GM23338 (cell line): ENCODE measurements around the gene PF4V1. TPM values are rescaled to one million over a fixed set of nuclear protein-coding genes. Genes with fewer than 3 reads are reported as not detected.

Experiments
- ATAC-seq: fragments of 200-7000 bp; cut with Tn5 transposase; 3 replicates; pipeline ENCODE4 v1.9.1; 2020
- DNase-seq: peaks from one replicate; pipeline ENCODE4 v3.0.0-alpha.2; 2015; ENCODE audit warnings: low spot score
- H2AFZ ChIP-seq: fragments of 200-600 bp; sonication (generic); 2 replicates; pipeline ENCODE4 v1.8.0; 2016; ENCODE audit warnings: antibody characterized with exemption, mild to moderate bottlenecking, moderate library complexity
- H3F3A ChIP-seq: fragments of 200-600 bp; sonication (generic); replicated peaks from 2 replicates; pipeline ENCODE4 v1.8.0; 2017; ENCODE audit warnings: antibody characterized with exemption, mixed run types, low read depth
- H3K27ac ChIP-seq: fragments of 200-600 bp; sonication (generic); 2 replicates; pipeline ENCODE4 v1.6.1; 2016; ENCODE audit warnings: low read depth
- H3K27me3 ChIP-seq: fragments of 200-600 bp; sonication (generic); 2 replicates; pipeline ENCODE4 v1.8.0; 2016; ENCODE audit warnings: mild to moderate bottlenecking, mixed run types, moderate library complexity; ENCODE audit not compliant: insufficient read depth
- H3K36me3 ChIP-seq: fragments of 200-600 bp; sonication (generic); 2 replicates; pipeline ENCODE4 v1.8.0; 2016; ENCODE audit warnings: mild to moderate bottlenecking; ENCODE audit not compliant: insufficient read depth
- H3K4me1 ChIP-seq: fragments of 200-600 bp; sonication (generic); 2 replicates; pipeline ENCODE4 v1.8.0; 2016; ENCODE audit warnings: mild to moderate bottlenecking, moderate library complexity; ENCODE audit not compliant: insufficient read depth
- H3K4me2 ChIP-seq: fragments of 200-600 bp; sonication (generic); 2 replicates; pipeline ENCODE4 v1.7.1; 2017; ENCODE audit warnings: mixed run types
- H3K4me3 ChIP-seq: fragments of 200-600 bp; sonication (generic); 2 replicates; pipeline ENCODE4 v1.6.1; 2016; ENCODE audit warnings: mixed run types
- H3K79me2 ChIP-seq: fragments of 200-600 bp; sonication (generic); replicated peaks from 2 replicates; pipeline ENCODE4 v1.8.0; 2017; ENCODE audit warnings: mild to moderate bottlenecking; ENCODE audit not compliant: insufficient read depth
- H3K9me2 ChIP-seq: fragments of 200-600 bp; sonication (generic); 2 replicates; pipeline ENCODE4 v1.8.0; 2017; ENCODE audit not compliant: insufficient read depth
- H4K20me1 ChIP-seq: fragments of 200-600 bp; sonication (generic); replicated peaks from 2 replicates; pipeline ENCODE4 v1.8.0; 2017; ENCODE audit warnings: mild to moderate bottlenecking; ENCODE audit not compliant: insufficient read depth
- H3K27ac Mint-ChIP-seq: 2 replicates; pipeline ENCODE4 v1.8.0; 2020; ENCODE audit warnings: inconsistent platforms, mild to moderate bottlenecking, moderate library complexity, mixed read lengths
- H3K27me3 Mint-ChIP-seq: 3 replicates; pipeline ENCODE4 v1.8.0; 2022; ENCODE audit warnings: low read depth, mild to moderate bottlenecking, moderate library complexity, mixed read lengths, inconsistent platforms; ENCODE audit not compliant: insufficient read depth, poor library complexity
- H3K36me3 Mint-ChIP-seq: 3 replicates; pipeline ENCODE4 v1.8.0; 2021; ENCODE audit warnings: low read depth, mild to moderate bottlenecking, inconsistent platforms, moderate library complexity, mixed read lengths
- H3K4me1 Mint-ChIP-seq: 3 replicates; pipeline ENCODE4 v1.8.0; 2020; ENCODE audit warnings: mild to moderate bottlenecking, inconsistent platforms, mixed read lengths
- H3K4me3 Mint-ChIP-seq: 3 replicates; pipeline ENCODE4 v1.8.0; 2021; ENCODE audit warnings: moderate library complexity, mild to moderate bottlenecking, inconsistent platforms, mixed read lengths
- H3K9me3 Mint-ChIP-seq: 3 replicates; pipeline ENCODE4 v1.8.0; 2020; ENCODE audit warnings: moderate library complexity, mild to moderate bottlenecking, inconsistent platforms, mixed read lengths
- CTCF ChIP-seq, 2 experiments: fragments of 200-600 bp in 1 of 2; sonication (generic) in 1 of 2; conservative IDR thresholded peaks; 2 replicates each; pipeline versions ENCODE4 v1.5.1 to v1.6.1; 2016 to 2017; ENCODE audit warnings: antibody characterized with exemption in 2 of 2, low read depth in 2 of 2, mild to moderate bottlenecking in 2 of 2, moderate library complexity in 1 of 2
- ETS1 ChIP-seq: IDR thresholded peaks from 2 replicates; pipeline ENCODE4 v1.6.1; 2016; ENCODE audit warnings: antibody characterized with exemption
- EZH2 ChIP-seq: fragments of 200-600 bp; sonication (generic); IDR thresholded peaks from one replicate; pipeline ENCODE4 v1.8.0; 2017; ENCODE audit warnings: antibody characterized with exemption, mild to moderate bottlenecking, low read depth; ENCODE audit not compliant: unreplicated experiment
- EZH2phosphoT487 ChIP-seq: fragments of 200-600 bp; sonication (generic); IDR thresholded peaks from one replicate; pipeline ENCODE4 v1.8.1; 2018; ENCODE audit warnings: antibody characterized with exemption; ENCODE audit not compliant: unreplicated experiment
- JUNB ChIP-seq: IDR thresholded peaks from one replicate; pipeline ENCODE4 v1.6.1; 2016; ENCODE audit warnings: antibody characterized with exemption; ENCODE audit not compliant: unreplicated experiment
- NANOG ChIP-seq: IDR thresholded peaks from 2 replicates; pipeline ENCODE4 v1.6.1; 2016; ENCODE audit warnings: antibody characterized with exemption, borderline replicate concordance
- POLR2AphosphoS5 ChIP-seq: IDR thresholded peaks from 2 replicates; pipeline ENCODE4 v1.6.1; 2016; ENCODE audit warnings: antibody characterized with exemption, low read depth
- REST ChIP-seq: IDR thresholded peaks from one replicate; pipeline ENCODE4 v1.6.1; 2018; ENCODE audit warnings: antibody characterized with exemption; ENCODE audit not compliant: unreplicated experiment
- STAT1 ChIP-seq: IDR thresholded peaks from one replicate; pipeline ENCODE4 v1.6.1; 2016; ENCODE audit warnings: antibody characterized with exemption; ENCODE audit not compliant: unreplicated experiment
- ZNF114 ChIP-seq: fragments of 250-450 bp; sonication (Bioruptor Pico); IDR thresholded peaks from 2 replicates; pipeline ENCODE4 v1.5.0; 2020; ENCODE audit warnings: mild to moderate bottlenecking, moderate library complexity
- ZNF331 ChIP-seq: fragments of 250-450 bp; sonication (Bioruptor Pico); IDR thresholded peaks from 2 replicates; pipeline ENCODE4 v1.5.0; 2020; ENCODE audit warnings: low read depth, mild to moderate bottlenecking, moderate library complexity
- polyA plus RNA-seq: library from polyadenylated mRNA; unstranded; fragments of >200 nt; fragmentation: Nextera tagmentation; extraction: Ambion mirVana; gene quantifications from 2 replicates; pipeline ENCODE4 v1.2.1, GENCODE V29; 2016
- total RNA-seq: library from RNA; depleted of rRNA; stranded (reverse); fragments of >200 nt; shearing (Covaris generic); gene quantifications from 2 replicates; pipeline ENCODE4 v1.2.3, GENCODE V29; 2014

The PF4V1 gene
- total and polyA plus RNA-seq, 2 experiments from 2014 or later = 0.66 TPM; not detected in 1

- TF ChIP-seq NANOG (no peak), POLR2AphosphoS5 (no peak), JUNB (no peak), EZH2phosphoT487 (no peak), STAT1 (no peak), CTCF (conservative IDR thresholded peaks at IDR 0.05; ENCODE audit: low read depth in 2 of 2) (no peak), ETS1 (no peak)
These were observed 29.3 kb upstream of the PF4V1 start (continued) for GRCh38 chr4:73823760-73824159.

GRCh38 chr4:73828956-73829355, 24.1 kb upstream of the PF4V1 start:
- peaks cover 3% of the 10 kb centered on the region; the same call in 2 of the 3 replicates for H3K36me3 Mint-ChIP-seq
- DNase-seq = no peak
- TF ChIP-seq POLR2AphosphoS5 (no peak), ETS1 (no peak), EZH2 (no peak), REST (no peak), CTCF (conservative IDR thresholded peaks at IDR 0.05; ENCODE audit: low read depth in 2 of 2) (no peak), ZNF331 (CRISPR knock-in tag) (no peak), NANOG (no peak), ZNF114 (CRISPR knock-in tag) (no peak)

More at GRCh38 chr4:73828956-73829355, 24.1 kb upstream of the PF4V1 start:
- Mint-ChIP-seq H3K9me3 (peaks cover 10% of the 10 kb centered on the region), H3K4me3 (no peak overlapping the region), H3K27ac (no peak overlapping the region), H3K27me3 (no peaks in the 10 kb centered on the region), H3K4me1 (no peaks in the 10 kb centered on the region)
- Histone ChIP-seq H3K4me1 (no peaks in the 10 kb centered on the region), H4K20me1 (no peaks in the 10 kb centered on the region), H3K27me3 (no peaks in the 10 kb centered on the region), H3K36me3 (no peaks in the 10 kb centered on the region), H3K79me2 (no peaks in the 10 kb centered on the region), H3K9me2 (0 out of 2 replicates have a peak, but pooled peaks cover 6% of the 10 kb centered on the region), H3K4me3 (no peak overlapping the region), H2AFZ (no peak overlapping the region), H3F3A (no peaks in the 10 kb centered on the region), H3K27ac (no peak overlapping the region), H3K4me2 (no peak overlapping the region)
- no peak for ATAC-seq
